ENCODE measurements around the gene ANGPTL8.

- TF ChIP-seq SUZ12 (IDR thresholded peaks at IDR 0.05; ENCODE audit: extremely low read depth, insufficient read depth, insufficient read length) (no peak), ZNF274 (IDR thresholded peaks at IDR 0.05; ENCODE audit: low read depth, low read length) (no peak)
Observed at GRCh38 chr19:11196406-11197287, 42.8 kb upstream of the ANGPTL8 start.

Measured in NT2/D1 (cell line).